ENCODE data around the gene TIMM13.

DNA sequence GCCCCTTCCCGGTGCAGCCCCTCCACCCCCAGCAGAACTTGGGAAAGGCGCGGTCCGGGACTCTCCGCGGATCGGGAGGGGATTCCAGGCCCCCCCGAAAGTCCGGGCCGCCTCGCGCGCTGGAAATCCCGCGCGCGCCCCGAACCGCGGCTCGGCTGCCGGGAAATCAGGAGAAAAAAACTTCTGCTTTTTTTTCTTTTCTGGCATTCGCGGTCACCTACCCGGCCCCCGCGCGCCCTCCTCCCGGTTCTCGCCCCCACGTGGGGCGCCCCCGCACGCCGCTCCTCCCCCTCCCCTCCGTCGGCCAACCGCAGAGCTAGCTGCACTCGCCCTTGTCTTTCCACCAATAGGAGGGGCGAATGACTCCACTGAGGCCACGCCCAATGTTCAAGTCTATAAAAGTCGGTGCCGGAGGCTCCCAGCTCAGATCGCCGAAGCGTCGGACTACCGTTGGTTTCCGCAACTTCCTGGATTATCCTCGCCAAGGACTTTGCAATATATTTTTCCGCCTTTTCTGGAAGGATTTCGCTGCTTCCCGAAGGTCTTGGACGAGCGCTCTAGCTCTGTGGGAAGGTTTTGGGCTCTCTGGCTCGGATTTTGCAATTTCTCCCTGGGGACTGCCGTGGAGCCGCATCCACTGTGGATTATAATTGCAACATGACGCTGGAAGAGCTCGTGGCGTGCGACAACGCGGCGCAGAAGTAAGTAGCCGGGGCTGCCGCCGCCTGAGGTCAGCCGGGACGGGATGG, 48.5 kb upstream of the TIMM13 start, which contains the start of gene GADD45B:
- TF ChIP-seq POLR2A (IDR thresholded peaks at IDR 0.05; ENCODE audit: low read length) (peak; percentile 100), KDM5A (IDR thresholded peaks at IDR 0.05) (no peak), EP300 (IDR thresholded peaks at IDR 0.05) (no peak)
- TF ChIP-seq, protein P1, sequence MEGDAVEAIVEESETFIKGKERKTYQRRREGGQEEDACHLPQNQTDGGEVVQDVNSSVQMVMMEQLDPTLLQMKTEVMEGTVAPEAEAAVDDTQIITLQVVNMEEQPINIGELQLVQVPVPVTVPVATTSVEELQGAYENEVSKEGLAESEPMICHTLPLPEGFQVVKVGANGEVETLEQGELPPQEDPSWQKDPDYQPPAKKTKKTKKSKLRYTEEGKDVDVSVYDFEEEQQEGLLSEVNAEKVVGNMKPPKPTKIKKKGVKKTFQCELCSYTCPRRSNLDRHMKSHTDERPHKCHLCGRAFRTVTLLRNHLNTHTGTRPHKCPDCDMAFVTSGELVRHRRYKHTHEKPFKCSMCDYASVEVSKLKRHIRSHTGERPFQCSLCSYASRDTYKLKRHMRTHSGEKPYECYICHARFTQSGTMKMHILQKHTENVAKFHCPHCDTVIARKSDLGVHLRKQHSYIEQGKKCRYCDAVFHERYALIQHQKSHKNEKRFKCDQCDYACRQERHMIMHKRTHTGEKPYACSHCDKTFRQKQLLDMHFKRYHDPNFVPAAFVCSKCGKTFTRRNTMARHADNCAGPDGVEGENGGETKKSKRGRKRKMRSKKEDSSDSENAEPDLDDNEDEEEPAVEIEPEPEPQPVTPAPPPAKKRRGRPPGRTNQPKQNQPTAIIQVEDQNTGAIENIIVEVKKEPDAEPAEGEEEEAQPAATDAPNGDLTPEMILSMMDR (IDR thresholded peaks at IDR 0.05): no peak
- TF ChIP-seq, protein P2, sequence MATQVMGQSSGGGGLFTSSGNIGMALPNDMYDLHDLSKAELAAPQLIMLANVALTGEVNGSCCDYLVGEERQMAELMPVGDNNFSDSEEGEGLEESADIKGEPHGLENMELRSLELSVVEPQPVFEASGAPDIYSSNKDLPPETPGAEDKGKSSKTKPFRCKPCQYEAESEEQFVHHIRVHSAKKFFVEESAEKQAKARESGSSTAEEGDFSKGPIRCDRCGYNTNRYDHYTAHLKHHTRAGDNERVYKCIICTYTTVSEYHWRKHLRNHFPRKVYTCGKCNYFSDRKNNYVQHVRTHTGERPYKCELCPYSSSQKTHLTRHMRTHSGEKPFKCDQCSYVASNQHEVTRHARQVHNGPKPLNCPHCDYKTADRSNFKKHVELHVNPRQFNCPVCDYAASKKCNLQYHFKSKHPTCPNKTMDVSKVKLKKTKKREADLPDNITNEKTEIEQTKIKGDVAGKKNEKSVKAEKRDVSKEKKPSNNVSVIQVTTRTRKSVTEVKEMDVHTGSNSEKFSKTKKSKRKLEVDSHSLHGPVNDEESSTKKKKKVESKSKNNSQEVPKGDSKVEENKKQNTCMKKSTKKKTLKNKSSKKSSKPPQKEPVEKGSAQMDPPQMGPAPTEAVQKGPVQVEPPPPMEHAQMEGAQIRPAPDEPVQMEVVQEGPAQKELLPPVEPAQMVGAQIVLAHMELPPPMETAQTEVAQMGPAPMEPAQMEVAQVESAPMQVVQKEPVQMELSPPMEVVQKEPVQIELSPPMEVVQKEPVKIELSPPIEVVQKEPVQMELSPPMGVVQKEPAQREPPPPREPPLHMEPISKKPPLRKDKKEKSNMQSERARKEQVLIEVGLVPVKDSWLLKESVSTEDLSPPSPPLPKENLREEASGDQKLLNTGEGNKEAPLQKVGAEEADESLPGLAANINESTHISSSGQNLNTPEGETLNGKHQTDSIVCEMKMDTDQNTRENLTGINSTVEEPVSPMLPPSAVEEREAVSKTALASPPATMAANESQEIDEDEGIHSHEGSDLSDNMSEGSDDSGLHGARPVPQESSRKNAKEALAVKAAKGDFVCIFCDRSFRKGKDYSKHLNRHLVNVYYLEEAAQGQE (IDR thresholded peaks at IDR 0.05): peak; percentile 57; the same call in 1 of the 2 replicates
